K562 (cell line): Measurements from ENCODE around the gene NAA38. TPM values are rescaled to one million over a fixed set of nuclear protein-coding genes. Genes with fewer than 3 reads are reported as not detected.

Experiments used
- CXXC5 ChIP-seq: fragments of 250-450 bp; sonication (Bioruptor Pico); IDR thresholded peaks from 2 replicates; pipeline ENCODE4 v1.8.0; 2022; ENCODE audit warnings: inconsistent platforms, mild to moderate bottlenecking, moderate library complexity
- DNMT1 ChIP-seq: fragments of 450-650 bp; IDR thresholded peaks from 2 replicates; pipeline ENCODE4 v1.6.1; 2016; ENCODE audit warnings: antibody characterized with exemption, mild to moderate bottlenecking
- DPF2 ChIP-seq: fragments of 450-650 bp; IDR thresholded peaks from 2 replicates; pipeline ENCODE4 v1.6.1; 2016
- E2F1 ChIP-seq: sonication (generic); formaldehyde crosslinking; IDR thresholded peaks from 2 replicates; pipeline ENCODE4 v1.8.1; 2023; ENCODE audit warnings: mild to moderate bottlenecking, missing genetic modification reagents, moderate library complexity
- EHMT2 ChIP-seq: fragments of 450-650 bp; IDR thresholded peaks from 2 replicates; pipeline ENCODE4 v1.6.1; 2018; ENCODE audit warnings: antibody characterized with exemption
- HDAC8 ChIP-seq: fragments of 450-650 bp; IDR thresholded peaks from 2 replicates; pipeline ENCODE4 v1.6.1; 2016; ENCODE audit warnings: mild to moderate bottlenecking, missing genetic modification characterization, moderate library complexity, missing compliant biosample characterization
- KHSRP ChIP-seq: fragments of 450-650 bp; IDR thresholded peaks from 2 replicates; pipeline ENCODE4 v1.6.1; 2017
- KLF6 ChIP-seq: fragments of 250-450 bp; sonication (Bioruptor Pico); IDR thresholded peaks from 2 replicates; pipeline ENCODE4 v1.4.0; 2020; ENCODE audit warnings: mild to moderate bottlenecking, moderate library complexity, borderline replicate concordance
- MEF2D ChIP-seq: conservative IDR thresholded peaks from 2 replicates; pipeline ENCODE4 v1.6.1; 2016; ENCODE audit warnings: low read depth, missing genetic modification characterization, missing compliant biosample characterization
- MYNN ChIP-seq, 2 experiments: sonication (generic); formaldehyde crosslinking in 1 of 2; IDR thresholded peaks; 2 replicates each; pipeline versions ENCODE4 v1.5.0 to v1.6.1; 2016 to 2020; ENCODE audit warnings: antibody characterized with exemption in 1 of 2, missing genetic modification reagents in 1 of 2
- NFXL1 ChIP-seq: fragments of 450-650 bp; formaldehyde crosslinking; IDR thresholded peaks from 2 replicates; pipeline ENCODE4 v1.4.0; 2021; ENCODE audit warnings: mild to moderate bottlenecking
- NFYB ChIP-seq: IDR thresholded peaks from 2 replicates; pipeline ENCODE4 v1.6.1; 2011; ENCODE audit warnings: mild to moderate bottlenecking, moderate library complexity; ENCODE audit not compliant: insufficient read length; ENCODE audit errors: extremely low read depth
- POU5F1 ChIP-seq: fragments of 150-350 bp; IDR thresholded peaks from 2 replicates; pipeline ENCODE4 v1.6.1; 2014; ENCODE audit warnings: borderline replicate concordance, low read length, low read depth, mild to moderate bottlenecking; ENCODE audit not compliant: partially characterized antibody
- RBBP5 ChIP-seq: fragments of 200-600 bp; sonication (generic); IDR thresholded peaks from 2 replicates; pipeline ENCODE4 v1.6.1; 2012; ENCODE audit warnings: borderline replicate concordance, mild to moderate bottlenecking, low read length, control low read depth, inconsistent platforms; ENCODE audit not compliant: insufficient read depth, poor library complexity, severe bottlenecking
- SFPQ ChIP-seq: fragments of 200-400 bp; formaldehyde crosslinking; IDR thresholded peaks from 2 replicates; pipeline ENCODE4 v1.6.1; 2017; ENCODE audit warnings: mild to moderate bottlenecking, low read depth, low read length, moderate library complexity
- TCF7 ChIP-seq: sonication (generic); IDR thresholded peaks from 2 replicates; pipeline ENCODE4 v1.6.1; 2016; ENCODE audit warnings: antibody characterized with exemption, borderline replicate concordance
- TRIM24 ChIP-seq, 2 experiments: fragments of 450-650 bp; IDR thresholded peaks; 2 replicates each; pipeline ENCODE4 v1.6.1; 2016
- ZBTB17 ChIP-seq: fragments of 450-650 bp; formaldehyde crosslinking; IDR thresholded peaks from 2 replicates; pipeline ENCODE4 v1.4.0; 2020; ENCODE audit warnings: mild to moderate bottlenecking
- ZNF239 ChIP-seq: fragments of 250-450 bp; sonication (Bioruptor Pico); IDR thresholded peaks from 2 replicates; pipeline ENCODE4 v1.4.0; 2020; ENCODE audit warnings: mild to moderate bottlenecking
- ZNF436 ChIP-seq: fragments of 250-450, 450-650 bp; sonication (Bioruptor Pico); formaldehyde crosslinking; IDR thresholded peaks from 2 replicates; pipeline ENCODE4 v1.7.0; 2020; ENCODE audit warnings: mild to moderate bottlenecking
- ZNF586 ChIP-seq: fragments of 450-650 bp; formaldehyde crosslinking; conservative IDR thresholded peaks from 2 replicates; pipeline ENCODE4 v1.4.0; 2020; ENCODE audit warnings: mild to moderate bottlenecking, moderate library complexity
- polyA plus RNA-seq, 8 experiments: library from polyadenylated mRNA; depleted of rRNA in 4 of 8; stranded (reverse) in 5 of 8; unstranded in 3 of 8; fragments of >200 nt; fragmentation: Nextera tagmentation in 2 of 8; fragmentation: Illumina TruSeq in 1 of 8; extraction: Ambion mirVana in 2 of 8; extraction: Trizol in 1 of 8; gene quantifications; 2 replicates each; pipeline versions ENCODE4 v1.2.1 to v1.2.3, GENCODE V29; 2011 to 2014; ENCODE audit warnings: inconsistent platforms in 1 of 8, missing spikeins in 1 of 8
- total RNA-seq, 7 experiments: library from RNA; depleted of rRNA in 6 of 7; stranded (reverse); fragments of >200 nt in 6 of 7; fragmentation: Illumina TruSeq in 2 of 7; extraction: Trizol in 2 of 7; gene quantifications; 2 replicates each; pipeline versions ENCODE4 v1.2.1 to v1.2.3, GENCODE V29; 2011 to 2021; ENCODE audit warnings: low replicate concordance in 1 of 7
- TF ChIP-seq, protein P1 (sequence below): fragments of 250-450 bp; sonication (Bioruptor Pico); IDR thresholded peaks from 2 replicates; pipeline ENCODE4 v1.8.0; 2021; ENCODE audit warnings: mild to moderate bottlenecking, moderate library complexity
- TF ChIP-seq, protein P2 (sequence below): fragments of 200-800 bp; sonication (Bioruptor generic); IDR thresholded peaks from 2 replicates; pipeline ENCODE4 v1.6.1; 2017; ENCODE audit warnings: missing genetic modification characterization, missing compliant biosample characterization

Gene NAA38
- total and polyA plus RNA-seq, 9 of the 15 experiments (the other 6 are each of a cell fraction or from before 2014, with no cell fraction given), result 16.4 to 99.8 (median 57.3) TPM

GRCh38 chr17:7856811-7857712 lies at the start of gene NAA38 (continued):
- peak; percentile 68 for TF ChIP-seq POU5F1
- TF ChIP-seq TCF7, result no peak
- TF ChIP-seq E2F1 (CRISPR knock-in tag), result no peak
- TF ChIP-seq HDAC8 (tag), result no peak
- TF ChIP-seq MYNN (IDR thresholded peaks at IDR 0.05), result 0 out of 2 replicates have a peak, but pooled peaks have one; percentile 4
- no peak for TF ChIP-seq MYNN (CRISPR knock-in tag; IDR thresholded peaks at IDR 0.05)
- TF ChIP-seq NFXL1 (CRISPR knock-in tag), result no peak
- no peak for TF ChIP-seq MEF2D (tag)
- no peak for TF ChIP-seq ZNF586 (CRISPR knock-in tag)
- TF ChIP-seq, protein P1, sequence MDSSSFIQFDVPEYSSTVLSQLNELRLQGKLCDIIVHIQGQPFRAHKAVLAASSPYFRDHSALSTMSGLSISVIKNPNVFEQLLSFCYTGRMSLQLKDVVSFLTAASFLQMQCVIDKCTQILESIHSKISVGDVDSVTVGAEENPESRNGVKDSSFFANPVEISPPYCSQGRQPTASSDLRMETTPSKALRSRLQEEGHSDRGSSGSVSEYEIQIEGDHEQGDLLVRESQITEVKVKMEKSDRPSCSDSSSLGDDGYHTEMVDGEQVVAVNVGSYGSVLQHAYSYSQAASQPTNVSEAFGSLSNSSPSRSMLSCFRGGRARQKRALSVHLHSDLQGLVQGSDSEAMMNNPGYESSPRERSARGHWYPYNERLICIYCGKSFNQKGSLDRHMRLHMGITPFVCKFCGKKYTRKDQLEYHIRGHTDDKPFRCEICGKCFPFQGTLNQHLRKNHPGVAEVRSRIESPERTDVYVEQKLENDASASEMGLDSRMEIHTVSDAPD, result no peak
- no peak for TF ChIP-seq NFYB
- peak; percentile 79 for TF ChIP-seq CXXC5 (CRISPR knock-in tag)
- peak; percentile 48; the same call in 1 of the 2 replicates for TF ChIP-seq DPF2
- TF ChIP-seq RBBP5, result no peak
- peak; percentile 43; the same call in 1 of the 2 replicates for TF ChIP-seq ZBTB17 (CRISPR knock-in tag)
- no peak for TF ChIP-seq SFPQ
- TF ChIP-seq ZNF239, result no peak
- no peak for TF ChIP-seq ZNF436 (CRISPR knock-in tag)
- no peak for TF ChIP-seq TRIM24 (IDR thresholded peaks at IDR 0.05)
- TF ChIP-seq, protein P2, sequence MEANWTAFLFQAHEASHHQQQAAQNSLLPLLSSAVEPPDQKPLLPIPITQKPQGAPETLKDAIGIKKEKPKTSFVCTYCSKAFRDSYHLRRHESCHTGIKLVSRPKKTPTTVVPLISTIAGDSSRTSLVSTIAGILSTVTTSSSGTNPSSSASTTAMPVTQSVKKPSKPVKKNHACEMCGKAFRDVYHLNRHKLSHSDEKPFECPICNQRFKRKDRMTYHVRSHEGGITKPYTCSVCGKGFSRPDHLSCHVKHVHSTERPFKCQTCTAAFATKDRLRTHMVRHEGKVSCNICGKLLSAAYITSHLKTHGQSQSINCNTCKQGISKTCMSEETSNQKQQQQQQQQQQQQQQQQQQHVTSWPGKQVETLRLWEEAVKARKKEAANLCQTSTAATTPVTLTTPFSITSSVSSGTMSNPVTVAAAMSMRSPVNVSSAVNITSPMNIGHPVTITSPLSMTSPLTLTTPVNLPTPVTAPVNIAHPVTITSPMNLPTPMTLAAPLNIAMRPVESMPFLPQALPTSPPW (CRISPR knock-in tag), result peak; percentile 95
- no peak for TF ChIP-seq EHMT2
- TF ChIP-seq DNMT1, result no peak
- no peak for TF ChIP-seq KLF6 (CRISPR knock-in tag)
- no peak for TF ChIP-seq KHSRP
